ENCODE data around the gene TLX2.

Gene TLX2

DNA sequence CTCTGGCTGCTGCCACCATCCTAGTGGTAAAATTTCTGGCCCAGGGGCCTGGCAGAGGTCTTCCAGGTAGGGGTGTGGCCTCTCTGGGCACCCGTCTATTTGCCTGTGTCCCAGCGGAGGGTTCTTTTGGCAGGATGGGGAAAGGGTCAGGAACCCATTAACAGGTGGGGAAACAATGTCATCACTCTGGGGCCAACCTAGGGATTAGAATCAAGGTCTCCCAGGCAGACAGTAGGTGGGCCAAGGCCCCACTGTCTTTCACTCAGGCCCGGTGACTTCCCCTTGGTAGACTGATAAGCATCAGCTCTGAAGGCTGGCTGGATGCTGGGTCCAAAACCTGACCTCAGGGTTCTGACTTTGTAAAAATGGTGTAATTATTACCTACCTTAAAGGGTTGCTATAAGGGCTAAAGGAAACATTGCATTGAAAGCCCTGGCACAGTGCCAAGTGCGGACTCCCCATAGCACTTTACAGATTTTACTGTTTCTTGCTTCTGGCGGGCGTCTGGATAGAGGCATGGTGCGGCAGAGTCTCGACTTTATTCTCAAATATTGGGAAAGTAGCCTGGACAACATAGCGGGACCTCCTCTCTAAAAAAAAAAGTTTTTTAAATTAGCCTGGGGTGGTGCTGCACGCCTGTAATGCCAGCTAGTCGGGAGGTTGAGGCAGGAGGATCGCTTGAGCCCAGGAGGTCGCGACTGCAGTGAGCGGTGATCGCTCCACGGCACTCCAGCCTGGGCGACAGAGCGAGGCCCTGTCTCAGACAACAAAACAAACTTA, 17.1 kb upstream of the TLX2 start:
- no peak for DNase-seq (ENCODE audit: low spot score)

DNA sequence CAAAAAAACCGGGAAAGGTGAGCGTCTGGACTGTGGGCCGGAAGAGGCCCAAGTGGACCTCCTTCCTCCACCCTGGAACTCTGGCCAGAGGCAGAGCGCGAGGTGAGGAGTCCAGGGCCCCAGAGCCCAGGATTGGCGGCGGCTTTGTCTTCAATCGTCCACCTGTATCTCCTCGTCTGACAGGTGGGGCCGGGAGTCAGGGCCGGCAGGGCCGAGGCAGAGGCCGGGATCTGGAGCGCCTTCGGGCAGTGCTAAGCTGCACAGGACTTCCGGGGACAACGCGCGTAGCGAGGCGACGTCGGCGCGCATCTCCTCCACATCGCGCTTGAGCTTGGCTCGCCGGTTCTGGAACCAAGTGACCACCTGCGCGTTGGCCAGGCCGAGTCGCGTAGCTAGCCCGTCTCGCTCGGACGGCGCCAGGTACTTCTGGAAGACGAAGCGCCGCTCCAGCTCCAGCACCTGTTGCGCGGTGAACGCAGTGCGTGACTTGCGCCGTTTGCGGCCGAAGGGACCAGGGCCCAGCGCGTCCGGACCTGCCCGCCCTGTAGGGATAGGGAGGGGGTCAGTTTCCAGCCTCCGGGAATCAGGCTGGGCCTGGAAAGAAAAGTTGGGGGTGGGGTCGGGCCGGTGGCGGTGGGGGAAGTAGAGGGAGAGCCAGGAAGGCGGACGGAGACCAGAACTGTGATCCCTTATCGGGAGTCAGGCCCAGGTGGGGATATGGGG, 16.3 kb upstream of the TLX2 start:
- DNase-seq (ENCODE audit: low spot score): no peak

DNA sequence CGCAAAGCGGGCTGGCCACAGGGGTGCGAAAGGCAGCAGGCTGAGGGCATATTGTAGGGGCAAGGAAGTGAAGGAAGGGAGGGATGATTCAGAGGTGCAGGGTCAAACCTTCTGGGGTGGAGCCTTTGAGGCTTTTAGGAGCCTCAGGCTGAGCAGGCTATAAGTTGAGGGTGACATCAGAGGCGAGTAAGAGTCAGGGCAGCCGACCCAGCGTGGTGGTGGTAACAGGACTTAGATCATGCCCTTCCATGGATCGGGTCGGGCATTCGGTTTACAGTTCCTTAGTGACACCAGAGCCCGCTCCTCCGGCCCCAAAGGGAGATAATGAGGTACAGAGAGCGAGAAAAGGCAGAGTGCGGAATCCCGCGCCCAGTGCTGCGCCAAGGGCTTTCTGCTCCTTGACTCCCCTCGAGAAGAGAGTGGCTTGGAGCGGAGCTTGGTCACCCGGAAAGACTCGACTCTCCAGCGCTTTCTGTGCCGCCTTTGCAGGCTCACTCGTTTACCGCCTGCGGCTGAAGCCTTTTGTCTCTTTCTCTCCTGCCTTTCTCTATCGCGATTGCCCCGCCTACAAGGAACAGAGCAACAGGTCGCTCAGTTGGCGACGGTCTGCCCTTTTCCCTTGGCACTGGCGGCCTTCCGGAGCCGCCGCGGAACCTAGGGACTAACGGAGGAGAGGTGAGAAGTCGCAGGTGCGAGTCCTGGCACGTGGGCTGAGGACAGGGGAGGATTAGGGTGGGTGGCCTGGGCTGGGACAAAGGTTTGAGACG, 15.6 kb upstream of the TLX2 start:
- no peak for DNase-seq (ENCODE audit: low spot score)

DNA sequence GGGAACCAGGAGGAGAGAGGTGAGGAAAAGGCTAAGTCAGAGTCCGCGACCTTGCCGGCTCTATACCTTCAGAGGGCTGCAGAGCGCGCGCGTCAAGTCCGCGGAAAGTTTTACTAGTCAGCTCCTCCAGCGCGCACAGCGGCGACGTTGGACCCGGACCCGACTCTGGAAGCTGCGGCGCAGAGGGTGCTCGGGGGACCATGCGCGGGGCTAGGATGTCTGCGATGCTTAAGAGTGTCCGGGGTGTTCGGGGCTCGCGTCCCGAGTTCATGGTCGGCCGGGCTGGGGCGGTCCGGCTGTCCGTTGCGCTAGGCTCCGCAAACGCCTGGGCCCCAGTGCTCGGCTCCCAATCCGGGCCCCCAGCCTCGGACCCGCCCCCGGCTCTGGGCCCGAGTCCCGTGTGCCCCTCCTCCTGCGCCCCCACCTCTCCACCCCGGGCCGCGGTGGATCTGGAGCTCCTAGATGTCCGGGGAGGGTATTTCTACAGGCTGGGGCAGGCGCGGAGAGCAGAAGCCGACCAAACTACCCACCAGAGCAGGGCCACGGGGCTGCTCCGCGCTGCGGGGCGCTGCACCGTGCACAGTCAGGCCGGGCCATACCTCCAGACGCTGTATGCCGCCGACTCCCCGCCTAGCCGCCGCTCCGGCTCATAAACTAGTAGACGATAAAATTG, 14.8 kb upstream of the TLX2 start, which contains the start of gene LBX2:
LBX2 (minus strand) TSS at position 337 of the 673 bp plus-strand sequence; CDS start at position 271, 66 bp downstream.
- no peak for DNase-seq (ENCODE audit: low spot score)

DNA sequence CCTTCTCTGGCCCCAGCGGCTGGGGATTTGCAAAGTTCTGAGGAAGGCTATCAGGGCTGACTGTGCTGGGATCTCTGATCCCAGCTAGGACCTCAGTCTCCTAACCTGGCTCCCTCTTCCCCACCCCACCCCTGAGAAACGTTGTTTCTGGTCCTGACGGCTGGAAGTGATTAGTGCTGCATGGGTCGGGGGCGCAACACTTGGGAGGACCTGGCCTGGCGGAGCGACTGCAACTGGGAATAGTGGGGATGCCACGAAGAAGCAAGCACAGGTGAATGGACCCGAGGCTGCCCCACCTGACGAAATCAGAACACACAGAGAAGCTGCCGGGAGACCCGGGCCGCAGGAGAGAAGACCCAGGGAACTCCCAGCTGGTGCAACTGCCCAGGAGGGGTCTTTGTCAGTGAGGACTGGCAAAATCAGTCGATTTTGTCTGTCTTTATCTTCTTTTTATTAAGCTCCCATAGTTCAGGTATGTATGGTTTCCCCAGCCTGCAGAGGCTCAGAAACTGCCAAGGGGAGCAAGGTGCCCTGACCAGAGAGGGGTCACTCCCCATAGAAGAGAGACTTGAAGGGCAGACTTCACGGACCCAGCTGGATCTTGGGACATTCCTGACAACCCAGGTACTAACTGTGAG, 14.2 kb upstream of the TLX2 start:
- DNase-seq (ENCODE audit: low spot score): no peak

DNA sequence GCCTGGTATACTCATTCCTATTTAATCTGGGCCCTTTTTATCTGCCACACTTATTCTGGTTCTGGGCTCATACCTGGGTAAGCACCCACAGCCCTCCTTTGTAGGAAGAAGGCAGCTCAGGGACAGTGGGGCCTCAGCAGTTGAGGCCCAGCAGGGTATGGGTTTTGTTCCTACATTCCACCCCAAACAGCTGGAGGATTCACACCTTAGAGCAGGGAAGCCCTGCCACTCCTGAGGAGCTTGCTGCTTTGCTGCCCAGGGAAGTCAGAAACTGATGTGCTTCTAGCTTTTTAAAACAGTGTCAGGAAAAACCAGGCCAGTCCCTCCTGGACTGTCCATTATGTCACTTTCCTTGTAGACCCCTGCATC, 13.7 kb upstream of the TLX2 start:
- DNase-seq (ENCODE audit: low spot score): no peak

DNA sequence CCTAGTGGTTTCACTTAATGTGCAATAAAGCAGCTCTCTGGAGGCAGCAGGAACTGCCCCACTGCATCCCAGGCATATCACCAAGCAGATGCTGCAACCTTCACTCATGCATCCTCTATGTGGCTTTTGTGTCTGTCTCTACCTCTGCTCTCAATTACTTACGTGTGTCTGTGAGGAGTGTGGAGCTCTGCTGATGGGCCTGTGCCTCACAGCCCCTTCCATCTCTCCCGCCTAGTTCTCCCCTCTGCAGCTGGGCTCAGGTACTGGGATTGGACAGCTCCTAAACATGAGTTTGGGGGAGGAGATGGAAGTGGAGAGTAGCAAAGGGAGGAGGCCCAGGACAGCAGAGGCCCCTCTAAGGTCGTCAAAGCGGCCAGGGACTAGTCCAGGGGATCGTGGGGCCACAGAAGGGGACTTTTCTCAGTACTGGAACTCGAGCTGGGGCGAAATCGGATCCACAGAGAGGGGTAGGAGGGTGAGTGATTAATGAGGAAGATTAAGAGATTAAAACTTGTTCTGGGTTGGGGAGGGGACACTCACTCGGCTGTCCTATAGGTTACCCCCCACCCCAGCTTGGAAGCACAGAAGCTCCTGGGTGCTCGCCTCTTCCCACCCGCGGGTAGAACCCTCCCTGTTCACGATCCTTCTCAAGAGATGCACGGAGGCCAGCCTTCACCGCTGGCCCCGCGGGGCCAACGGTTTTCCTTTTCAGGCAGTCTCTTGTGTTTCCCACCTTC, 12.7 kb upstream of the TLX2 start:
- DNase-seq (ENCODE audit: low spot score): peak; percentile 82

DNA sequence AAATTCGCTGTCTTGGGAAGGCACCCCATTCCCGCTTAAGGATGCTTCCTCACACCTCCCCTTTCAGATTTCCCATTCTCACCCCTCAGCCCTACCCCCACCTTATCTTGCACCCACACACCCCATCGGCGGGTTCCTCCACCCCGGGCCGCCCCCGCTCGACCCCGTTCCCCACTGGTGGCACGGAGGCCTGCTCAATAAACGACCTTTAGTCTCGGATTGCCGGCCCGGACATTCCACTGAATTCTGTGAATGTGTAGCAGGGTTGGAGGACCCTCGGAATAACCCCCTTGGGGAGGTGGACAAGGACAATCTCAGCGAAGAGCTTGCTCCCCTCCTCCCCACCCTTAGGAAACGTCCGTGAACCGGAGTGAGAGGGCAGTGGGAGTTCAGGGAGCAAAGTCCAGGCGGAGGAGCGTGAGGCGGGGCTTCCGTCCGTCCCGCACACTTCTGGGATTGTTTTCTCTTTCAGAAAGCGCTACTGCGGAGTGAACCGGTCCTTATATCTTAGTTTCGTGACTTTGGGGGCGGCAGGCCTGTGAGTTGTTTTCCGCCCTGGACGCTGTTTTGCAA, 12.0 kb upstream of the TLX2 start:
- no peak for DNase-seq (ENCODE audit: low spot score)

DNA sequence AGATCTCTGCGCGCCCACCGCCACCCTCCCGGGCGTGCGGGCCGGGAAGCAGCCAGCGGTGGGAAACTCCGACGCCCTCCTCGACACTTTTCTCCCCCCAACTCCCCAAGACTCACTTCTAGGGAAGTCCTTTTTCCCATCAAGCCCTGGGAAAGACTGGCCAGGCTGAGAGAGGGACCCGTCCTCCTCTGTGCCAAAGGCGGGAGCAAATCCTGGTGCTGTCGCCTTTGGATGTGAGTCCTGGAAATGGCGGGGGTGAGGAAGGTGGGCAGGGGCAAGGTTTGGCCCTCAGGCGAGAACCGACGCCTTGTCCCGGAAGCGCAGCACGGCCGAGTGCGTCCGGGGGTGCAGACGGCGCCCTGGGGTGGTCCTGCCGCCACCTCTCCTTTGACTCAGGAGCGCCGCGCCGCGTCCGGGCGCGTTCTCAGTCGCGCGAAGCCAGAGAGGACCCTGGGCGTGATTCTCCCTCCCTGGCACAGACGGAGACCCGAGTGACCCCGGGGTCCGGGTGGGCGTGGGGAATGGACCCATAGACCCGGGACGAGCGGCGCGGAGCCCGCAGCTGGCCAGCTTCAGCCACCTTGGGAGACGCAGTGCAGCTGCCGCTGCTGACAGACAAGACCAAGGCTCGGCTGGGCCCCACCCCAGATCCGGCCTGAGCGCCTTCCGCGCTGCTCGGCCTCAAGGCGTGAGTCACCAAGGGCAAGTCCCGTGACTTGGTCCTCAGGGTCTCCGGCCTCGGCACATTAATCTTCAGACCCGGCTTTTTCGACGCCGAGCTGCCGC, 11.3 kb upstream of the TLX2 start:
- no peak for DNase-seq (ENCODE audit: low spot score)

DNA sequence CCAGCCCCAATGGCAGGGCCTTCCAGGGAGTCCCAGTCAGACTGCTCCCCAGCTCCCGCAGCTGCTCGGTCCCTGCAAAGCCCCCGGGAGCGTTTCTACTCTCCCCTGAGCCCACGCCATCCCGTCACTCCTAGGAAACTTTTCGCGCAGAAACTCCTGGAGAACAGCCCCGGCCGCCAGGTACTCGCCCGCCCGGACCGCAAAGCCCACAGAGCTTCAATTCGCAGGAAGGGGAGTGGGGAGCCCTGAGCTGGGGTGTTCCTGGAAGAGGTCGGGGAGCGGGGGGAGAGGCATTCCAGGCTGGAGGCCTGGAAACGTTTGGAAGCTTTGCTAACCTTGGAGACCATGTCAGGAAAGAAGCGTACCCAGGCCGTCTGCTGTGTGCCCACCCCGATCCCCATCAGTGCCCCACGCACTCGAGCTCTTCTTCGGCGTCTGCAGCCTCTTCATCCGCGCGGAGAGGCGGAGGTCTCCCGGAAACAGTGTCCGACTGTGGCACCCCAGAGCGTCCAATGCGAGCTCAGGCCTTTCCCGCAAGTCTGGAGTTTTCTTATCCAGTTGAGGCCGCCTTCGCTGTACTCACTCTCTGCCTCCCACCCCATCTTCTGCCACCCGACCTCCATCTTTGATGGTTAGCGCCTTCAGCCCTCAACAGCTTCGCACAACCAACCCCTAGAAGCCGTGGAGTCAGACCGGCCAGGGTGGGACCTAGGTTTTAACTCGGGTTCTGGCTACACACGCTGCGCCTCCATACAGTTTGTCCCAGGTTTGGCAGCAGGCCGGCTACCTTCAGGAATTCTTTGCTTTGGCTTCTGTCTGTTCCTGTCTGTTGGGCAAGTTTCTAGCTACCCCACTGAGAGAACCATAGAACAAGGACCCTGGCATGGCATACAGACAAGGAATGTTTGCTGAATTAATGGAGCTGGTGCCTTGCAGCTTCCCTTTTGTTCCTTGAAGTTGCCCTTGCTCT, 10.5 kb upstream of the TLX2 start:
- no peak for DNase-seq (ENCODE audit: low spot score)

DNA sequence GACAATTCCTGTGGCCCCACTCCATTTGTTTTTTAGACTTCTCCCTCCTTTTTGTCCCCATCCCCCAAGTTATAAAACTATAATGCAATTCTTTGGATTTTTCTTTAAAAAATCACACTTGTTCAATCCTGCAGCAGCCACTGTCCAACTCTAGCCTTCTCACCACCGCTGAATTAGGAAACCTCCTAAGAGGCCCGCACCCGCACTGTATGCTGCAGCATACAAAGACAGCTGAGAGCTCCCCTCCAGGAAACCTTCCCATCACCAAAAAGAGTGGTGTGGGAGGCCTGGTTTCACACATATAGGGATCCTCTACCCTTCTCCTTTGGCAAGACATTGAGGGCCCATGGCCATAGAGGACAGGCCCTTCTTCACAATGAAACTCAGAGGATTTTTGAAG, 9.7 kb upstream of the TLX2 start:
- DNase-seq (ENCODE audit: low spot score): no peak

DNA sequence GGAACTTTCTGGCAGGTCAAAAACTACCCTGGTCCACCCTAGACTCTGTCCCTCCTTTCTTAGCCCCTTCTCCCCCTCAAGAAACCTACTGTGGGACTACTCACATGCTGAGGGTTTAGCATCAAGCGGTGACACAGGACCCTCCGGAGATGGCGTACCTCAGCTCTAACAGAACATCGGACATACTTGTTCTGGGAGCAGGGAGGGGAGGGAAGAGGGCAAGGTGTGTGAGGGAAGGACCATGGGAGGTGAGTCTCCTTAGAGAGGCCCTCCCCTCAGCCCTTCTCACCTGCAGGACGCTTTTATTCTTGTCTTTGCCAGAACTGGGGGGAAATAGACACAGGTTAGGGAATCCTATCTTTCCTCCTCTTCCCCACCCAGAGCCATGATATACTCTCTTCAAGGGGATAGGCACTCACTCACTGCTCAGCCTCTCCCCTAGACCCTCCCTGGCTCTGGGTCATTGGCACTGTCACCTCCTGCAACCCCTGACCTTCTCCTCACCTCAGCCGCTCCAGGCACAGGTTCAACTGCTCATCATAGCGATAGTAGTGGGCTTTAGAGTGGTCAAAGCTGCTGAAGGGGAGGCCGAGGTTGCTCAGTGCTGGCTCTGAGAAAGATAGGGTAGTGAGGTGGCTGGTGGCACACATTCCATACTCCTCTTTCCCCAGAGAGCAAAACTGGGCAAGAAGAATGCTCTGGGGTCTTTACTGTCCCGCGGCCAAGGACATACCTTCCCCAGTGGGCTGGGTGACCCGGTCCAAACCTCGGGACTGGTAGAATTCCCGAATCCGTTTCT, 8.6 kb upstream of the TLX2 start:
- DNase-seq (ENCODE audit: low spot score): no peak

DNA sequence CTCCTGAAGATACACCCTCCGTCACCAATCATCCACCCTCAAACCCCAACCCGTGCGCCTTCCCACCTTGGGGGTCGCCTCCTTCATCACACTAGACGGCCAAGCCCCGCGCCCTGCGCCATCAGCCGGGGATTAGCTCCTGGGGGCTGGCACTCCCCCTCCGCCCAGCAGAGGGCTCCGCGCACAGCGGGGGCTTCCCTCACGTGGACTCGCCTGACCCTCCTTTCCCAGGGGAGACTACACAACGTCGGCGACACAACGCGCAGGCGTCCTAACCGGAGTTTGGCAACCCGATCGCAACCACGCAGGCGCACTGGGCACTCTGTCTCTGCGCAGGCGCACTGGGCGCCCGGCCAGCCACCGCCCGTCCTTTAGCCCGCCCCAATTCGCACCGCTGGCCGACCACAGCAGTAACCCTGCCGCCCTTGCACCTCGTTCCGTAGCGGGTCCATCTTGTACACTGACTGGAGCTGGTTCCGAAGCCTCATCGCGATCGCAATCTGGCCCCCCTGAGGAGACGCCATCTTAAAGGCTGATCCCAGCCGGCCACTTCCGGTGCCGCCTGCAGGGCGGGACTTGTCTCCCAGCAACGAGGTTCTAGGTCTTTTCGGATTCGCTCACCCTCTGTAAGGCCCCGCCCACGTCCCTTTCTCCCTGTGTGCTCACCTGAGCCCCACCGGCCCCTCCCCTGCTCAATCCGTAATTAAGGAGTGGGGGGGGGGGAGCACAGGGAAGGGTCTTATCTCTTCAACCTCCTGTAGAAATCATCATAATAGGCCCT, 6.9 kb upstream of the TLX2 start, which contains the start of gene PCGF1:
PCGF1 (minus strand) TSS at position 551 of the 781 bp plus-strand sequence; CDS start at position 524, 27 bp downstream.
- peak; percentile 100 for DNase-seq (ENCODE audit: low spot score)

DNA sequence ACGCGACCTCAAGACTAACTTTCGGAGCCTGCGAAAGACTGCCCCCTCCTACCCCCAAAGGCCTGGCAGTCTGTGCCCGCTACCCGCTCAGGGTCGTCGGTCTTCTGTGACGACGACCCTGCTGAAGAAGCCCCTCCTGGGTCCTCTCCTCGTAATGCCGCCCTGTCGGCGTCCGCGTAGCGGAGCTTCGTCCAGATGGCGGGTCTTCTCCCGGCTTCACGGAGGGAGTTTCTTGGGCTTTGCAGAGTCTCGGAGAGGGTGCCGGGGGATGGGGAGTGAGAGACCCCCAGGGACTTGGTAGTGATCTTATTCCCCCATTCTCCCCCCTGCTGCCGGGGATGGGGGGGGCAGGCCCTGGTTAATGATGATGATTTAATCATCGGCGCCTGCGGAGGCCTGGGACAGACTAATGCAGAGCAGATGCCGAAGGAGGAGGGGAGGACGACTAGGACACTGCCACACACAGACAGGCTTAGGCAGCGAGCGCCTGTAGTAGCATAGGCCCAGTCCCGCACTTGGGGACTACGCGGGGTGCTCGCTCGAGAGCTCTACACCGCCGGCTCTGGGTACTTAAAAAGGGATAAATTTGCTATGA, 6.2 kb upstream of the TLX2 start:
- peak; percentile 98 for DNase-seq (ENCODE audit: low spot score)

DNA sequence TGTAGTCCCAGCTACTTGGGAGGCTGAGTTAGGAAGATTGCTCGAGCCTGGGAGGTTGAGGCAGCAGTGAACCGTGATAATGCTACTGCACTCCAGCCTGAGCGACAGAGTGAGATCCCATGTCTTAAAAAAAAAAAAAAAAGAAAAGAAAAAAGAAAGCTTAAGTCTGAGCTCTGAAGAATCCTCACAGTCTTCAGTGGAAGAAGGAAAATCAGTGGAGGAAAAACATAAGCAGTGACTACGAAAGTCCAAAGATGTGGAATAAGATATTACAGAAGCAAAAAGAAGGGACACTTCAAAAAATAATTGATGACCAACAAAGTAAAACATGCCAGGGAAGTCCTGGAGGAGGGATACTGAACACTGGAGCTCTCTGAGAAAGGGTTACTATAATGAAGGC, 4.0 kb upstream of the TLX2 start:
- DNase-seq (ENCODE audit: low spot score): no peak
